GM18502 (cell line): Measurements from ENCODE around the gene DARS2.
"Not testable (repeated sequence)": the region's sequence is repeated elsewhere in the genome, so short reads cannot be mapped to it uniquely, and the experiment has no call there.

Experiments
- ATAC-seq: cut with Tn5 transposase; IDR thresholded peaks from one replicate; pipeline ENCODE4 v1.9.1; 2021; ENCODE audit warnings: mild to moderate bottlenecking; ENCODE audit not compliant: unreplicated experiment, poor library complexity

Gene DARS2

DNA sequence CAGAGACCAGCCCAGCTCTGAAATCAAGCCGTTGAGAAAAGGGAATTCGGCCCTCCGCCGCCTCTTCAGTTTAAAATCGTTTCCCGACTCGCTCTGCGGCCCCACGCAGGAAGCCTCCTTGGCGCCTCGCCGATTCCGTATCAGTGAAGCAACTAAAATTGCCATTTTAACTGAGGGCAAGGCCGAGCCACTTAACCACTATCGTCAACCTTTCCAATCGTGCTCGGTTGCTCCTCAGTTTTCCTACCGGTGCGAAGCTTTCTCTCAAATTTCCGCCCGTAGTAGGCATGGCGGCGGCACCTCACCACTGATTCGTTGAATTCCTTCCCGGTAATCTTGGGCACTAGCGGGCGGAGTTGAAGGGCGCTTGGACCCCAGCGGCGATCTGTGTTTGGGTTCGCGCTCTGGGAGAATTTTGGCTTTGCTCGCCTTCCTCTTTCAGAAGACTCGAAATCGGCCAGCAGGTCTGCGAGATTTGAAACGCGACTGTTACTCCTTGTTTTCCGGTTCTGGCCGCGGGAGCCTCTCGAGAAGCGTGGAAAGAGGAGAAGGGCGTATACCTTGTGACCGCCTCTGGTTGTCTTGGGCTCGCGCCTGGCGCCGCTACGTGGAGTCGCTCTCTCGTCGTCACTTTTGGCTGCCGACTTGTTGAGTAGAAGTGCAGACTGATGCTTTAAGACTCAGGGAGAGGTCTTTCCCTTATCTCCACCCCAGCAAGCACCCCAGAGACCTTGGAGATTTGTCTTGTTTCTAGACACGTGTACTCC is at the start of gene DARS2, which contains the start of gene CENPL:
Gene DARS2 (plus strand): TSS at position 359 of the 767 bp plus-strand sequence. CDS start 557 bp downstream, outside the sequence.
Gene CENPL (minus strand): TSS at position 569 of the 767 bp plus-strand sequence. CDS start 13,584 bp downstream, outside the sequence.
- peak; percentile 78 for ATAC-seq

DNA sequence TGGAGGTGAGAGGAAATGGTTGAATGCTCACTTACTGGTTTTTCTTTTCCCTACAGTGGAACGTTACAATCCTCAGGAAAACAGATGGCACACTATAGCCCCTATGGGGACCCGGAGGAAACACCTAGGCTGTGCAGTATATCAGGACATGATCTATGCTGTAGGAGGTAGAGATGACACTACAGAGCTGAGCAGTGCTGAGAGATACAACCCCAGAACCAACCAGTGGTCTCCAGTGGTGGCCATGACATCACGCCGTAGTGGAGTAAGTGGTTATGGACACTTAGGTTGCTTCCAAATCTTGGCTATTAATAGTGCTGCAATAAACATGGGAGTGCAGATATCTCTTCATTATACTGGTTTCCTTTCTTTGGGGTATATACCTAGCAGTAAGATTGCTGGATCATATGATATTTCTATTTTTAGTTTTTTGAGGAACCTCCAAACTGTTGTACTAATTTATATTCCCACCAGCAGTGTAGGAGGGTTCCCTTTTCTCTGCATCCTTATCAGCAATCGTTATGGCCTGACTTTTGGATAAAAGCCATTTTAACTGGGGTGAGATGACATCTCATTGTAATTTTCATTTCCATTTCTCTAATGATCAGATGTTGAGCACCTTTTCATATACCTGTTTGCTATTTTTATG is 48.8 kb upstream of the DARS2 start:
- ATAC-seq, result no peak

DNA sequence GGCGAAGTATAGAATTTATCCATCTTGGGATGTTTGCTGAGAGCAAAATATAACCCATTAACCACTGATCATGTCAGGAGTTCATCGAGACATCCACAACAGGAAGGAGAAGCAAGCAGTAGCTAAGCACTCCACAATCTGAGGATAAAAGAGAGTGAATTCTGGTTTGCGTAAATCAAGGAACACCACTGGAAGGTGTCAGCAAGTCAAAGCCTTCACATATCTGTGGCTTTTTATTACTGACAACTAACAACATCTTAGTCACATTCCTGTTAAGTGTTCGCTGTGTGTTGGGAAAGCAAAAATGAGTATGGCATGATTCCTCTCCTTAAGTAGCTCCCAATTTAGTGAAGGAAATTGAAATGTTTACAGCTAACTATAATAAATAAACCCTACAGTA is 44.5 kb upstream of the DARS2 start:
- ATAC-seq, result no peak

DNA sequence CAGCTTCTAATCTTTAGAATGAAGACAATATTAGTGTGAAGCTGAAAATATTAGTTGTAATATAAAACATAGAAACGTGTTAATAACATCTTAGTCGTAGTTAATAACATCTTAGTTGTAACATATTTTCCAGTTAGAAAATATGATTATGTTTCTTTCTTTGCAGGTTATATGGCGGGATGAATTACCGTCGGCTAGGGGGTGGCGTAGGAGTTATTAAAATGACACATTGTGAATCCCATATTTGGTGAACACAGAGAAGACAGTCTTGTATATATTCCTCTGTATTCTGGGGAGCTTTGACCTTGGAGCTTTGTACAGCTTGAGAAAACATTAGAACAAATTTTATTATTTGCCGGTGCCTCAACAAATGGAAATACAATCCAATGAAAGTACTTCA is 39.5 kb upstream of the DARS2 start:
- ATAC-seq, result no peak

DNA sequence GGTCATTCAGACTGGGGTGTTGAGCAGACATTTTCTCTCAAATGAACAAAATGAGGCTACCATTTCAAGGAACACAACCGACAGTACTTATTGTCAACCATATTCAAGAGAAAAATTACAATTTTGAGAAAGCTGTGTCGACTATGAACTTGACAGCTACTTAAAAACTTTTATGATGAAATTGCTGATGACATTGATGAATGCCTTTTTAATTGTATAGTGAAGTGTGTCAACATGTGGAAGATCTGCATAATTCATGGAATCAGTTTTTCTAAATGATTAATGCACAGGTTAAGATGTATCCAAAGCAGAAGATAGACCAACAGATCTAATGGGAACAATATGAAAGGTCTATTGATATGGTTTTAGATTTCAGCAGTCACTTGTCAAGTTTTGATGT is 34.6 kb upstream of the DARS2 start:
- ATAC-seq, result no peak

- ATAC-seq, result no peak
Observed at GRCh38 chr1:173798078-173798477, 26.4 kb upstream of the DARS2 start.

DNA sequence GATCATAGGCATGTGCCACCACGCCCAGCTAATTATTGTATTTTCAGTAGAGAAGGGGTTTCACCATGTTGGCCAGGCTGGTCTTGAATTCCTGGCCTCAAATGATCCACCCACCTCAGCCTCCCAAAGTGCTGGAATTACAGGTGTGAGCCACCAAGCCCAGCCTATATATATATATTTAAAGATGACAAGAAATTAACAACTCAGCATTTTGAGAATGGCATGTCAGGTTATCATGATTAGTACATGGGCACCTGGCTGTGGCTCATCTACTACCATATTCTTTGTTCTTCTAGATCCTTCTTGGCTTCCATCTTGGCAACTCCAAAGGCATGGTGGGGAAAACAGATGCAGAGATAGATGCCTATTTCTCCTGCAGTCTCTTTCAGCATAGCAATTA is 24.5 kb upstream of the DARS2 start:
- ATAC-seq, result not testable (repeated sequence)

- ATAC-seq, result no peak
Observed at GRCh38 chr1:173802961-173803360, 21.5 kb upstream of the DARS2 start.

GRCh38 chr1:173813654-173814053 is 10.8 kb upstream of the DARS2 start:
- ATAC-seq, result not testable (repeated sequence)

GRCh38 chr1:173818459-173818858 is 6.0 kb upstream of the DARS2 start:
- no peak for ATAC-seq

DNA sequence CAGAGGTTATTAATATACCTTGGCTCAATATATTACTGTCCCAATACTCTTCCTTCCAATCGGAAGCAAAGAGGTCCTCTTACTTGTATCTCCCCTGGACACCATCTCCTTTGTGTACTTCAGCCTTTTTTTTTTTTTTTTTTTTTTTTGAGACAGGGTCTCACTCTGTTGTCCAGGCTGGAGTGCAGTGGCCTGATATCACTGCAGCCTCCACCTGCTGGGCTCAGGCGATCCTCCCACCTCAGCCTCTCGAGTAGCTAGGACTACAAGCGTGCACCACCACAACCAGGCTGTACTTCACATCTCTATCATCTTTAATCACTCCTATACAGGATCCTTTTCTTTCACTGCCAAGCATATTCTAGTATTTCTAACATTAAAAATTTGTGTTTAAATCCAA is 2.8 kb upstream of the DARS2 start:
- no peak for ATAC-seq

GRCh38 chr1:173823781-173824314 is 625 bp upstream of the DARS2 start:
- peak; percentile 43 for ATAC-seq

DNA sequence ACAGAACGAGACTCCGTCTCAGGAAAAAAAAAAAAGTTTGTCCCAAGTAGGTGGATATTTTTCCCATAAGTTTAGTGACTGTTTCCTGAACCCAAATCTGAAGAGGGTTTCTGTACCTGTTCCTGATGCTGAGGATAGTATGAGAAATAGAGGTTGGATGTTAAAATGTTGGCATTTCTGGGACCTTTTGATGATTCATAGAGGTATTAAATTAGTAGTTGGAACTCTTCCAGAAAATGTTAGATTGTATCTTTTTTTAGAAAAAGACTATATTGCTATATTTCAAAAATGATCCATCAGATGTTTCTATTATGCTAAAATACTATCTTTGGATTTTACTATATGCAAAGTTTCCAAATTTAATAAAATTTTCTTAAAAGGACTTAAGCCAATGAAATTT is 3.1 kb downstream of the DARS2 start:
- no peak for ATAC-seq

GRCh38 chr1:173832748-173833147 is 8.3 kb downstream of the DARS2 start:
- no peak for ATAC-seq

GRCh38 chr1:173852105-173852504 is 27.6 kb downstream of the DARS2 start:
- no peak for ATAC-seq

- no peak for ATAC-seq
Observed at GRCh38 chr1:173853074-173853473, 28.6 kb downstream of the DARS2 start.

DNA sequence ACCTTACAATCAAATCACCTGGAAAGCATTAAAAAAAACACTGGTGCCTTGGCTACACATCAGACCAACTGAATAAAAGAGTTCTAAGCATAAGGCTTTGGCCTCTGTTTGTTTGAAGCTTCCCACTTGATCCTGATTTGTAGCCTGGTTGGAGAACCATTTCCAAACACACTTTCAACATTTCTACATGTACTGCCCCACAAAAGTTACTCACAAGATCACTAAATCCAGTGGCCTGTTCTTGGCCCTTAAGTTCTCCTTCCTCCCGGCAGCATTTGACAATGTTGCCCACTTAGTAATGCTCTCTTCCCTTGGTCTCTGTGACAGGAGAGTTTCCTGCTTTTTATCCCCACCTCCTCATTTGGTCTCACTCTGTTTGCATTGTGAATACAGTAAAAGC is 31.5 kb downstream of the DARS2 start:
- ATAC-seq, result no peak

DNA sequence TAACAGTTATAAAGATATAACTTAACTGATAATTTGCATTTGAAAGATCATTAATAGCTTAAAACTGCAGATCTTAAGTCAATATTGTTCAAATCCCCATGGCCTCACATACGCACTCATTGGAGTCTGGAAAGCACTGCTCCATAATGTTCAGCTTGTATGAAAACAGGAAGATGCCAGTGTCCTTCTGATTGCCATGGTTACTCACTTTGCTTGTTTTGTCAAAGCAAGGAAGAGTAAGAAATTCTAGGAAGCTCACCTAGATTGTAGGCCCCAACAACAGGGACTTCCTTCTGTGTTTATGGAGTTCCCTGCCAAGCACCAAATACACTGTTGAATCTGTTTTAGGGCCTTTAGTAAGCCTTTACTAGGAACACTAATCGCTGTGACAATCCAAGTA is 32.4 kb downstream of the DARS2 start:
- ATAC-seq, result no peak

DNA sequence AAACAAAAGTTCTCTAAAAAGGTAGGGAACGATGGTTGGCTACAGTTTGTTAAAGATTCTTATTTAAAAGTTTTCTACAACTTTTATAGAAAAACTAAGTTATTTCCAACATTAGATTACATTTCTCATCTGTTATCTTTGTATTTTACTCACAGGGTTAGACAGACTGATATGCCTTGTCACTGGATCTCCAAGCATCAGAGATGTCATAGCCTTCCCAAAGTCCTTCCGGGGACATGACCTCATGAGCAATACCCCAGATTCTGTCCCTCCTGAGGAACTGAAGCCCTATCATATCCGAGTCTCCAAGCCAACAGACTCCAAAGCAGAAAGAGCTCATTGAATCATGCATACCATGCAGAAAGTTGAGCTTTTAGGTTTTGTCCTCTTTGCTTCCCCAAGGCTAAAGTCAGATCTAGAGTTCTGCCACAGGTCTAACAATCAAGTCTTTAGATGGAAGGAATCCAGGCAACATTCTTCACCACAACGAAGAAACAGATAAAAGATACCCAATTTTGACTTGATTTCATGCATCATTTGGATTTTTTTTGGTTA is 33.0 kb downstream of the DARS2 start:
- ATAC-seq, result no peak

- ATAC-seq, result not testable (repeated sequence)
Observed at GRCh38 chr1:173859547-173859946, 35.1 kb downstream of the DARS2 start.

- no peak for ATAC-seq
Observed at GRCh38 chr1:173860065-173860464, 35.6 kb downstream of the DARS2 start.
